ENCODE measurements around the gene OSGEP.

OSGEP gene

GRCh38 chr14:20435582-20436362, 18.8 kb downstream of the OSGEP start, which contains the start of gene KLHL33:
KLHL33 (minus strand) TSS chr14:20436166; CDS start chr14:20435811, 355 bp downstream.
- no peak for TF ChIP-seq CTCF (IDR thresholded peaks at IDR 0.05)

- TF ChIP-seq CTCF (IDR thresholded peaks at IDR 0.05) = no peak
Observed at GRCh38 chr14:20434701-20435581, 19.7 kb downstream of the OSGEP start.

- TF ChIP-seq CTCF (IDR thresholded peaks at IDR 0.05) = no peak
Observed at GRCh38 chr14:20429801-20430669, 24.6 kb downstream of the OSGEP start.

- no peak for TF ChIP-seq CTCF (IDR thresholded peaks at IDR 0.05)
Observed at GRCh38 chr14:20428802-20429201, 25.8 kb downstream of the OSGEP start.

- TF ChIP-seq CTCF (IDR thresholded peaks at IDR 0.05) = no peak
Observed at GRCh38 chr14:20428010-20428365, 26.6 kb downstream of the OSGEP start.

GRCh38 chr14:20427231-20428009, 27.2 kb downstream of the OSGEP start:
- TF ChIP-seq CTCF (IDR thresholded peaks at IDR 0.05) = no peak
